IMR-90 (cell line): Measurements from ENCODE around the gene PRPF4. TPM values are rescaled to one million over a fixed set of nuclear protein-coding genes. Genes with fewer than 3 reads are reported as not detected.

Source experiments
- ATAC-seq: fragments of 200-7000 bp; cut with Tn5 transposase; 2 replicates; pipeline ENCODE4 v1.9.1; 2020; ENCODE audit warnings: low read depth, mild to moderate bottlenecking, moderate library complexity
- BruUV-seq: library from RNA; stranded (reverse); fragments of 400-500 nt; replicated peaks from 2 replicates; lab custom pipeline; 2021; lab: Mats Ljungman, UMichigan
- CTCF ChIA-PET: fragments of 300-600 bp; formaldehyde crosslinking; extraction: SDS; loops from one replicate; lab custom pipeline; 2021; ENCODE audit warnings: antibody characterized with exemption; lab: Yijun Ruan, JAX
- POLR2A ChIA-PET: fragments of 300-600 bp; sonication (Branson Sonifier 250); formaldehyde crosslinking; loops from one replicate; lab custom pipeline; 2022; ENCODE audit warnings: antibody characterized with exemption; ENCODE audit not compliant: unreplicated experiment; lab: Charles Lee
- DNase-seq: peaks from one replicate; pipeline ENCODE4 v3.0.0; 2013
- H2AFZ ChIP-seq: replicated peaks from 2 replicates; pipeline ENCODE3; 2013; ENCODE audit warnings: low read length, mild to moderate bottlenecking; ENCODE audit not compliant: poor library complexity
- H2AK5ac ChIP-seq: 2 replicates; pipeline ENCODE4 v1.6.1; 2013; ENCODE audit warnings: low read depth, low read length, inconsistent platforms
- H2AK9ac ChIP-seq: replicated peaks from 2 replicates; pipeline ENCODE3; 2013; ENCODE audit warnings: mild to moderate bottlenecking, low read depth, low read length, moderate library complexity; ENCODE audit not compliant: poor library complexity
- H2BK120ac ChIP-seq: 2 replicates; pipeline ENCODE4 v1.6.1; 2013; ENCODE audit warnings: low read depth, low read length, inconsistent platforms
- H2BK15ac ChIP-seq: 3 replicates; pipeline ENCODE4 v1.6.1; 2013; ENCODE audit warnings: low read depth, low read length, inconsistent platforms
- H2BK20ac ChIP-seq: 2 replicates; pipeline ENCODE4 v1.6.1; 2013; ENCODE audit warnings: low read depth, mild to moderate bottlenecking, inconsistent platforms, low read length, moderate library complexity
- H2BK5ac ChIP-seq: 2 replicates; pipeline ENCODE4 v1.6.1; 2013; ENCODE audit warnings: mild to moderate bottlenecking, low read depth, low read length, inconsistent platforms; ENCODE audit not compliant: poor library complexity, severe bottlenecking
- H3K14ac ChIP-seq: replicated peaks from 2 replicates; pipeline ENCODE4 v1.6.1; 2013; ENCODE audit warnings: low read depth, low read length, inconsistent platforms
- H3K18ac ChIP-seq: 2 replicates; pipeline ENCODE4 v1.6.1; 2013; ENCODE audit warnings: low read depth, low read length, control low read depth
- H3K23ac ChIP-seq: 2 replicates; pipeline ENCODE4 v1.6.1; 2013; ENCODE audit warnings: low read depth, low read length, inconsistent platforms
- H3K27ac ChIP-seq: 2 replicates; pipeline ENCODE4 v1.5.1; 2013; ENCODE audit warnings: mild to moderate bottlenecking, control low read depth, low read length; ENCODE audit not compliant: insufficient read depth
- H3K27me3 ChIP-seq: 2 replicates; pipeline ENCODE4 v1.6.1; 2013; ENCODE audit warnings: low read length; ENCODE audit not compliant: control insufficient read depth, insufficient read depth
- H3K36me3 ChIP-seq: 2 replicates; pipeline ENCODE4 v1.6.1; 2013; ENCODE audit warnings: low read length, mixed read lengths; ENCODE audit not compliant: control insufficient read depth, insufficient read depth
- H3K4ac ChIP-seq: 2 replicates; pipeline ENCODE4 v1.6.1; 2013; ENCODE audit warnings: low read depth, low read length, inconsistent platforms
- H3K4me1 ChIP-seq: 2 replicates; pipeline ENCODE4 v1.6.1; 2013; ENCODE audit warnings: low read length, mixed read lengths; ENCODE audit not compliant: control insufficient read depth, insufficient read depth
- H3K4me2 ChIP-seq: 2 replicates; pipeline ENCODE4 v1.6.1; 2013; ENCODE audit warnings: low read depth, mild to moderate bottlenecking, control low read depth, low read length, moderate library complexity
- H3K4me3 ChIP-seq: 2 replicates; pipeline ENCODE4 v1.5.1; 2013; ENCODE audit warnings: low read depth, mild to moderate bottlenecking, control low read depth, low read length, moderate library complexity; ENCODE audit not compliant: insufficient read depth
- H3K56ac ChIP-seq: 2 replicates; pipeline ENCODE4 v1.6.1; 2013; ENCODE audit warnings: low read length, inconsistent platforms; ENCODE audit not compliant: insufficient read depth; ENCODE audit errors: extremely low read depth
- H3K79me1 ChIP-seq, 2 experiments: 2 replicates each; pipeline ENCODE4 v1.6.1; 2013; ENCODE audit warnings: low read length in 2 of 2, inconsistent platforms in 1 of 2, low read depth in 1 of 2
- H3K9ac ChIP-seq: 2 replicates; pipeline ENCODE4 v1.6.1; 2013; ENCODE audit warnings: low read depth, low read length, control low read depth
- H3K9me1 ChIP-seq: 2 replicates; pipeline ENCODE4 v1.6.1; 2013; ENCODE audit warnings: low read length, inconsistent platforms; ENCODE audit not compliant: insufficient read depth
- H3K9me3 ChIP-seq: 2 replicates; pipeline ENCODE4 v1.6.1; 2013; ENCODE audit warnings: low read length; ENCODE audit not compliant: control insufficient read depth, insufficient read depth
- H4K20me1 ChIP-seq: 2 replicates; pipeline ENCODE4 v1.6.1; 2013; ENCODE audit warnings: low read length, inconsistent platforms; ENCODE audit not compliant: insufficient read depth
- H4K5ac ChIP-seq: 2 replicates; pipeline ENCODE4 v1.6.1; 2013; ENCODE audit warnings: mild to moderate bottlenecking, low read depth, low read length, control low read depth
- H4K8ac ChIP-seq, 2 experiments: 2 replicates each; pipeline ENCODE4 v1.6.1; 2013; ENCODE audit warnings: low read depth in 2 of 2, low read length in 2 of 2, control low read depth in 1 of 2, inconsistent platforms in 1 of 2
- H4K91ac ChIP-seq: 2 replicates; pipeline ENCODE4 v1.6.1; 2013; ENCODE audit warnings: low read depth, low read length, inconsistent platforms; ENCODE audit not compliant: insufficient read depth
- CHD1 ChIP-seq: IDR thresholded peaks from 2 replicates; pipeline ENCODE4 v1.6.1; 2012; ENCODE audit warnings: low read depth, low read length, improper control_type of control experiment
- CTCF ChIP-seq: conservative IDR thresholded peaks from 2 replicates; pipeline ENCODE4 v1.5.1; 2012; ENCODE audit warnings: mild to moderate bottlenecking, low read depth, low read length, improper control_type of control experiment
- ELK1 ChIP-seq: fragments of 150-350 bp; IDR thresholded peaks from 2 replicates; pipeline ENCODE4 v1.6.1; 2016; ENCODE audit warnings: low read depth, mild to moderate bottlenecking, low read length, moderate library complexity, borderline replicate concordance
- FOS ChIP-seq: fragments of 150-350 bp; IDR thresholded peaks from 2 replicates; pipeline ENCODE4 v1.6.1; 2016; ENCODE audit warnings: low read depth, low read length
- MAFK ChIP-seq: IDR thresholded peaks from 2 replicates; pipeline ENCODE4 v1.6.1; 2012; ENCODE audit warnings: low read depth, low read length, improper control_type of control experiment
- MAZ ChIP-seq: IDR thresholded peaks from 2 replicates; pipeline ENCODE4 v1.6.1; 2012; ENCODE audit warnings: low read depth, mild to moderate bottlenecking, low read length, improper control_type of control experiment, moderate library complexity, borderline replicate concordance
- MXI1 ChIP-seq: IDR thresholded peaks from 2 replicates; pipeline ENCODE4 v1.6.1; 2012; ENCODE audit warnings: low read depth, mild to moderate bottlenecking, low read length, moderate library complexity, borderline replicate concordance
- NFE2L2 ChIP-seq: fragments of 150-350 bp; IDR thresholded peaks from 2 replicates; pipeline ENCODE4 v1.6.1; 2016; ENCODE audit warnings: low read depth, mild to moderate bottlenecking, low read length
- POLR2A ChIP-seq: IDR thresholded peaks from 2 replicates; pipeline ENCODE4 v1.6.1; 2012; ENCODE audit warnings: mild to moderate bottlenecking, low read depth, low read length
- RAD21 ChIP-seq: IDR thresholded peaks from 2 replicates; pipeline ENCODE4 v1.6.1; 2012; ENCODE audit warnings: low read length, improper control_type of control experiment
- RCOR1 ChIP-seq: IDR thresholded peaks from 2 replicates; pipeline ENCODE4 v1.6.1; 2012; ENCODE audit warnings: mild to moderate bottlenecking, low read length, improper control_type of control experiment; ENCODE audit not compliant: insufficient replicate concordance
- RFX5 ChIP-seq: IDR thresholded peaks from 2 replicates; pipeline ENCODE4 v1.8.0; 2012; ENCODE audit warnings: low read depth, mild to moderate bottlenecking, low read length, moderate library complexity
- SMC3 ChIP-seq: fragments of 150-350 bp; IDR thresholded peaks from 2 replicates; pipeline ENCODE4 v1.6.1; 2016; ENCODE audit warnings: low read depth, mild to moderate bottlenecking, antibody characterized with exemption, low read length, moderate library complexity
- USF2 ChIP-seq: fragments of 150-350 bp; IDR thresholded peaks from 2 replicates; pipeline ENCODE4 v1.6.1; 2017; ENCODE audit warnings: mild to moderate bottlenecking, antibody characterized with exemption, low read length, low read depth
- WGBS, 2 experiments: methylation state at CpG; one replicate each; pipeline versions ENCODE4 v1.1.5 to v1.1.7; 2013; ENCODE audit warnings: missing lambda C conversion rate in 2 of 2; ENCODE audit not compliant: insufficient read length in 1 of 2; ENCODE audit errors: extremely low coverage in 2 of 2; 5-methylcytosine and 5-hydroxymethylcytosine counted together
- dilution Hi-C: fragments of 300-500 bp; cut with HindIII; formaldehyde crosslinking; loops from one replicate; pipeline ENCODE4 v1.14.3; 2018; ENCODE audit warnings: low sequenced_read_pairs; ENCODE audit not compliant: unreplicated experiment
- in situ Hi-C: fragments of 300-500 bp; cut with MboI; formaldehyde crosslinking; loops from 3 replicates; pipeline ENCODE4 v1.14.3; 2019; ENCODE audit warnings: low sequenced_read_pairs, inconsistent platforms, mixed read lengths
- intact Hi-C: fragments of 100-400 bp; cut with micrococcal nuclease; formaldehyde crosslinking; loops from 2 replicates; pipeline ENCODE4 v1.10.0; 2022
- polyA plus RNA-seq, 3 experiments: library from polyadenylated mRNA; depleted of rRNA; stranded (reverse); fragments of >200 nt; gene quantifications; 2 replicates each; pipeline ENCODE4 v1.2.3, GENCODE V29; 2012; ENCODE audit warnings: low replicate concordance in 1 of 3
- total RNA-seq: library from RNA; depleted of rRNA; stranded (reverse); fragments of >200 nt; gene quantifications from 2 replicates; pipeline ENCODE4 v1.2.3, GENCODE V29; 2012

The PRPF4 gene
- total and polyA plus RNA-seq, 2 of the 4 experiments (the other 2 are of a cell fraction), result 21.4 to 38.0 TPM

- Histone ChIP-seq H3K4me2 (no peak overlapping the region), H3K14ac (no peak overlapping the region), H3K18ac (no peak overlapping the region), H4K91ac (no peak overlapping the region), H3K9me1 (no peaks in the 10 kb centered on the region), H2BK20ac (no peak overlapping the region), H2AK5ac (no peak overlapping the region), H3K4me3 (no peak overlapping the region), H2BK120ac (no peak overlapping the region), H2AK9ac (no peak overlapping the region), H4K20me1 (no peaks in the 10 kb centered on the region), H3K4me1 (no peaks in the 10 kb centered on the region), H2BK15ac (no peak overlapping the region), H3K27ac (no peak overlapping the region), H3K9me3 (no peaks in the 10 kb centered on the region), H4K5ac (no peak overlapping the region), H3K56ac (no peak overlapping the region), H2AFZ (no peak overlapping the region), H3K79me1 (no peaks in the 10 kb centered on the region), H3K36me3 (no peaks in the 10 kb centered on the region), H3K4ac (no peak overlapping the region), H3K27me3 (peaks cover 32% of the 10 kb centered on the region), H3K9ac (no peak overlapping the region), H2BK5ac (no peak overlapping the region), H3K23ac (no peak overlapping the region), H4K8ac (no peak overlapping the region)
- CTCF ChIA-PET, result no interaction called here
- no TSS peak for BruUV-seq
- in situ Hi-C loops (no loop called here), dilution Hi-C loops (no loop called here), intact Hi-C loops (no loop called here)
- TF ChIP-seq USF2, result no peak
- no peak for TF ChIP-seq MAZ
- TF ChIP-seq CHD1, result no peak
- no peak for TF ChIP-seq CTCF
- no peak for TF ChIP-seq FOS
- no peak for TF ChIP-seq SMC3
- TF ChIP-seq RAD21, result no peak
- TF ChIP-seq RCOR1, result no peak
- TF ChIP-seq POLR2A, result no peak
- TF ChIP-seq MXI1, result no peak
- TF ChIP-seq ELK1, result no peak
- TF ChIP-seq NFE2L2, result no peak
- TF ChIP-seq MAFK, result no peak
- TF ChIP-seq RFX5, result no peak
- ATAC-seq (no peak), DNase-seq (no peak)
- POLR2A ChIA-PET, result no interaction called here
- 81% methylated on average over 5 of the region's 15 CpGs; no CpG with 5 or more reads in 1 of the 2 experiments for WGBS, 2 experiments
These were observed 23.7 kb downstream of the PRPF4 start for GRCh38 chr9:113298924-113299770.
